ENCODE data around the gene LRBA.
A peak's percentile ranks its signal among the peaks of the same experiment; 100 is the strongest.

LRBA gene

GRCh38 chr4:151012376-151012775, 2.7 kb downstream of the LRBA start:
- no peak overlapping the region for H2AK5ac ChIP-seq (ENCODE audit: low read length, severe bottlenecking)

DNA sequence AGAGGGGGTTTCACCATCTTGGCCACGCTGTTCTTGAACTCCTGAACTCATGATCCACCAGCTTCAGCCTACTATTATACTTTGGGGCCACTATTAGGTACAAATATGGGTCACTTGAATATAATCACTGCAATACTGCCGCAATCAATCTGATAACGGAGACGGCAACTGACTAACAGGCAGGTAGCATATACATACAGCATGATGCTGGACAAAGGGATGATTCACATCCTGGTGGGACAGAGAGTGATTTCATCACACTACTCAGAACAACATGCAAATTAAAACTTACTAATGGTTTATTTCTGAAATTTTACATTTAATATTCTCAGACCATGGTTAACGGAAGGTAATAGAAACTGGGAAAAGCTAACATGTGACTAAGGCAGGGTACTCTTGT, 10.9 kb downstream of the LRBA start:
- Histone ChIP-seq H2BK120ac (ENCODE audit: low read depth, low read length) (no peak overlapping the region), H3K9ac (ENCODE audit: low read length) (no peak overlapping the region), H3K79me1 (replicated peaks; ENCODE audit: low read length, poor library complexity, severe bottlenecking) (peaks cover 26% of the 10 kb centered on the region), H3K27me3 (ENCODE audit: control insufficient read depth in 1 of 2, insufficient read depth in 1 of 2, low read length in 2 of 2) (no peaks in the 10 kb centered on the region), H4K8ac (ENCODE audit: low read length) (no peak overlapping the region), H4K91ac (ENCODE audit: low read length) (no peak overlapping the region), H2AK5ac (ENCODE audit: low read length, severe bottlenecking) (no peak overlapping the region), H2AFZ (ENCODE audit: low read depth, low read length) (no peak overlapping the region), H3K4ac (ENCODE audit: low read depth in 1 of 2, low read length in 2 of 2) (no peak overlapping the region), H2BK12ac (ENCODE audit: low read length in 2 of 2) (no peak overlapping the region), H3K36me3 (ENCODE audit: control insufficient read depth in 1 of 2, insufficient read depth in 2 of 2, low read depth in 1 of 2, low read length in 2 of 2) (peaks cover 0 to 7% of the 10 kb centered on the region in 2 experiments), H3K4me1 (ENCODE audit: control insufficient read depth, insufficient read depth, low read depth, low read length) (peaks cover 3% of the 10 kb centered on the region), H3K18ac (ENCODE audit: low read depth in 1 of 2, low read length in 2 of 2) (no peak overlapping the region), H3K9me3 (ENCODE audit: control insufficient read depth, low read length) (no peaks in the 10 kb centered on the region), H2BK15ac (ENCODE audit: low read depth, poor library complexity, severe bottlenecking) (no peak overlapping the region), H3K4me3 (ENCODE audit: insufficient read depth in 1 of 2, low read depth in 1 of 2, low read length in 2 of 2) (no peak overlapping the region), H3K23ac (ENCODE audit: low read length in 2 of 2) (no peak overlapping the region), H3K27ac (ENCODE audit: low read length, poor library complexity, severe bottlenecking) (no peak overlapping the region), H2BK5ac (ENCODE audit: low read depth, low read length, poor library complexity, severe bottlenecking) (no peak overlapping the region), H3K4me2 (ENCODE audit: low read length, poor library complexity, severe bottlenecking) (no peak overlapping the region), H3K14ac (ENCODE audit: low read length in 2 of 2) (no peak overlapping the region)
- DNase-seq: peak; percentile 46
- WGBS: 48% methylated on average over 3 of the region's 5 CpGs

More at GRCh38 chr4:151012376-151012775, 2.7 kb downstream of the LRBA start:
- H4K91ac ChIP-seq (ENCODE audit: low read length): no peak overlapping the region
- H2BK12ac ChIP-seq (ENCODE audit: low read length in 2 of 2): no peak overlapping the region
- H2AFZ ChIP-seq (ENCODE audit: low read depth, low read length): no peak overlapping the region
- no peak overlapping the region for H3K27ac ChIP-seq (ENCODE audit: low read length, poor library complexity, severe bottlenecking)
- no peaks in the 10 kb centered on the region for H3K4me1 ChIP-seq (ENCODE audit: control insufficient read depth, insufficient read depth, low read depth, low read length)
- H3K9ac ChIP-seq (ENCODE audit: low read length): no peak overlapping the region
- H3K79me1 ChIP-seq (replicated peaks; ENCODE audit: low read length, poor library complexity, severe bottlenecking): peaks cover 10% of the 10 kb centered on the region
- 100% methylated on average over 1 of the region's 2 CpGs for WGBS
- no peak overlapping the region for H3K4ac ChIP-seq (ENCODE audit: low read depth in 1 of 2, low read length in 2 of 2)
- H3K18ac ChIP-seq (ENCODE audit: low read depth in 1 of 2, low read length in 2 of 2): no peak overlapping the region
- H2BK120ac ChIP-seq (ENCODE audit: low read depth, low read length): no peak overlapping the region
- no peak overlapping the region for H3K14ac ChIP-seq (ENCODE audit: low read length in 2 of 2)
- H3K4me3 ChIP-seq (ENCODE audit: insufficient read depth in 1 of 2, low read depth in 1 of 2, low read length in 2 of 2): no peak overlapping the region
- no peak overlapping the region for H2BK5ac ChIP-seq (ENCODE audit: low read depth, low read length, poor library complexity, severe bottlenecking)
- no peaks in the 10 kb centered on the region for H3K36me3 ChIP-seq (ENCODE audit: control insufficient read depth in 1 of 2, insufficient read depth in 2 of 2, low read depth in 1 of 2, low read length in 2 of 2)
- H4K8ac ChIP-seq (ENCODE audit: low read length): no peak overlapping the region
- DNase-seq: no peak
- H3K4me2 ChIP-seq (ENCODE audit: low read length, poor library complexity, severe bottlenecking): no peak overlapping the region
- no peaks in the 10 kb centered on the region for H3K27me3 ChIP-seq (ENCODE audit: control insufficient read depth in 1 of 2, insufficient read depth in 1 of 2, low read length in 2 of 2)
- H3K9me3 ChIP-seq (ENCODE audit: control insufficient read depth, low read length): no peaks in the 10 kb centered on the region
- H2BK15ac ChIP-seq (ENCODE audit: low read depth, poor library complexity, severe bottlenecking): no peak overlapping the region
- H3K23ac ChIP-seq (ENCODE audit: low read length in 2 of 2): no peak overlapping the region

DNA sequence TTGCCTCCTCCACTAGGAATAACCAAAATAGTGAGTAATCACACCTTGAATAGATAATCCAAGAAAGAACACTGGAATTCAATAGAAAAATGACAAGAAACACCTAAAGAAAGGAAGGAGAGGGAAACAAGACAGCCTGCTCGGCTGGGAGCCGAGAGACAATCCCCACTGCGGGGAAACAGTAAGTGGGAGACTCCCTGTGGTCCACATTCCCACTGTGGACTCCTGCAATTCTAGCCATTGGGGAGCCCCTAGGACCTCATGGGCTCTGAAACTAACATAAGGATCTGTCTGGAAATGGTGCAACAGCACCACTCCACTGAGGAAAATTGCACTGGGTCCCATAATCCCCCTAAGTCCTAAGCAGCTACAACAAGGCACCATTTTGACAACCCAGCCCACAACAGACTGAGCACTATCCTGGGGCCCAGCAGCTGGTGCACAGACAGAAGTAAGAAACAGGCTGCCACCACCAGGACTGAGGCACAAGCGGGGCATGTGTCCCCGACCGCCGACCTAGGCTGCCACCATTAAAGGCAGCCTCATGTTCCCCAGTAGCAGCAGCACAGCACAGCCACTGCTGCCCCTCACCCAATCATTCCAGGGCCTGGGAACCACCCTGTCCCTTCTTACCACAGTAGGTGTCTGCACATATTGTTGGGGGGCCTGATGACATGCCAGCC, 14.2 kb downstream of the LRBA start:
- Histone ChIP-seq H3K4me3 (ENCODE audit: insufficient read depth in 1 of 2, low read depth in 1 of 2, low read length in 2 of 2) (no peak overlapping the region), H3K4ac (ENCODE audit: low read depth in 1 of 2, low read length in 2 of 2) (no peak overlapping the region), H4K91ac (ENCODE audit: low read length) (no peak overlapping the region), H3K23ac (ENCODE audit: low read length in 2 of 2) (no peak overlapping the region), H3K14ac (ENCODE audit: low read length in 2 of 2) (no peak overlapping the region), H3K18ac (ENCODE audit: low read depth in 1 of 2, low read length in 2 of 2) (no peak overlapping the region), H2AFZ (ENCODE audit: low read depth, low read length) (no peak overlapping the region), H4K8ac (ENCODE audit: low read length) (no peak overlapping the region), H3K4me1 (ENCODE audit: control insufficient read depth, insufficient read depth, low read depth, low read length) (peaks cover 3% of the 10 kb centered on the region), H2BK12ac (ENCODE audit: low read length in 2 of 2) (no peak overlapping the region), H3K4me2 (ENCODE audit: low read length, poor library complexity, severe bottlenecking) (no peak overlapping the region), H3K79me1 (replicated peaks; ENCODE audit: low read length, poor library complexity, severe bottlenecking) (peaks cover 30% of the 10 kb centered on the region), H3K27me3 (ENCODE audit: control insufficient read depth in 1 of 2, insufficient read depth in 1 of 2, low read length in 2 of 2) (no peaks in the 10 kb centered on the region), H2BK120ac (ENCODE audit: low read depth, low read length) (no peak overlapping the region), H3K9me3 (ENCODE audit: control insufficient read depth, low read length) (no peaks in the 10 kb centered on the region), H3K36me3 (ENCODE audit: control insufficient read depth in 1 of 2, insufficient read depth in 2 of 2, low read depth in 1 of 2, low read length in 2 of 2) (peaks cover 0 to 7% of the 10 kb centered on the region in 2 experiments), H3K9ac (ENCODE audit: low read length) (no peak overlapping the region), H2AK5ac (ENCODE audit: low read length, severe bottlenecking) (no peak overlapping the region), H2BK5ac (ENCODE audit: low read depth, low read length, poor library complexity, severe bottlenecking) (no peak overlapping the region), H3K27ac (ENCODE audit: low read length, poor library complexity, severe bottlenecking) (no peak overlapping the region), H2BK15ac (ENCODE audit: low read depth, poor library complexity, severe bottlenecking) (no peak overlapping the region)
- 96% methylated on average over 7 of the region's 7 CpGs for WGBS
- DNase-seq: no peak

DNA sequence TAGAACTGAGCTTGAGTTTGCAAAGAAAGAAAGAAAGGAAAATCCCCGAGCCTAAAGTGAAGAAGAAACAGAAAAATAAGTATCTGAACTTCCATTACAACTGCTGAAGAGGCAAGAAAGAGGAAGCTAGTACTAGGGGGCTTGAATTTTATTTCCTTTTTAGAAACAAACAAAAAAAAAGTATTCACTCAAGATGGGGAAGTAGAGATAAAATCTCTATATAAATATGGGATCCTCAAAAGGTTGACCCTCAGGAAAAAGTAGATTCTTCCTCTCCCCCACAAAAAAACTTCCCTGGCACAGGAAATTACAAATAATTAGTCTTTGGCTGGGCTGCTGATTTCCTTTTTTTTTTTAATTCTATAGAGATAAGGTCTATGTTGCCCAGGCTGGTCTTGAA, 16.0 kb downstream of the LRBA start:
- H3K79me1 ChIP-seq (replicated peaks; ENCODE audit: low read length, poor library complexity, severe bottlenecking): peaks cover 27% of the 10 kb centered on the region
- H2BK120ac ChIP-seq (ENCODE audit: low read depth, low read length): no peak overlapping the region
- no peaks in the 10 kb centered on the region for H3K27me3 ChIP-seq (ENCODE audit: control insufficient read depth in 1 of 2, insufficient read depth in 1 of 2, low read length in 2 of 2)
- no peak overlapping the region for H3K14ac ChIP-seq (ENCODE audit: low read length in 2 of 2)
- H4K8ac ChIP-seq (ENCODE audit: low read length): no peak overlapping the region
- no peak overlapping the region for H2AFZ ChIP-seq (ENCODE audit: low read depth, low read length)
- no peak overlapping the region for H3K9ac ChIP-seq (ENCODE audit: low read length)
- H3K18ac ChIP-seq (ENCODE audit: low read depth in 1 of 2, low read length in 2 of 2): no peak overlapping the region
- no peak overlapping the region for H2BK15ac ChIP-seq (ENCODE audit: low read depth, poor library complexity, severe bottlenecking)
- H3K36me3 ChIP-seq (ENCODE audit: control insufficient read depth in 1 of 2, insufficient read depth in 2 of 2, low read depth in 1 of 2, low read length in 2 of 2): peaks cover 0 to 7% of the 10 kb centered on the region in 2 experiments
- H3K9me3 ChIP-seq (ENCODE audit: control insufficient read depth, low read length): no peaks in the 10 kb centered on the region
- no peak overlapping the region for H3K4ac ChIP-seq (ENCODE audit: low read depth in 1 of 2, low read length in 2 of 2)
- no peak for DNase-seq
- H2BK5ac ChIP-seq (ENCODE audit: low read depth, low read length, poor library complexity, severe bottlenecking): no peak overlapping the region
- H2AK5ac ChIP-seq (ENCODE audit: low read length, severe bottlenecking): no peak overlapping the region
- H3K4me2 ChIP-seq (ENCODE audit: low read length, poor library complexity, severe bottlenecking): no peak overlapping the region
- H2BK12ac ChIP-seq (ENCODE audit: low read length in 2 of 2): no peak overlapping the region
- no peak overlapping the region for H3K23ac ChIP-seq (ENCODE audit: low read length in 2 of 2)
- peaks cover 3% of the 10 kb centered on the region for H3K4me1 ChIP-seq (ENCODE audit: control insufficient read depth, insufficient read depth, low read depth, low read length)
- H3K4me3 ChIP-seq (ENCODE audit: insufficient read depth in 1 of 2, low read depth in 1 of 2, low read length in 2 of 2): no peak overlapping the region
- no CpG with 5 or more reads among the region's 1 CpG for WGBS
- no peak overlapping the region for H4K91ac ChIP-seq (ENCODE audit: low read length)
- no peak overlapping the region for H3K27ac ChIP-seq (ENCODE audit: low read length, poor library complexity, severe bottlenecking)
